ENCODE results near the gene TAB2.

TAB2 gene

GRCh38 chr6:149457316-149457884 lies 139.9 kb downstream of the TAB2 start:
- H3K36me3 ChIP-seq (ENCODE audit: control insufficient read depth in 2 of 2, insufficient read depth in 1 of 2, low read length in 2 of 2), result no peaks in the 10 kb centered on the region
- no peak for TF ChIP-seq ZNF621 (tag by site-specific recombination; IDR thresholded peaks at IDR 0.05)
- no peak for TF ChIP-seq ZNF292 (tag by site-specific recombination; IDR thresholded peaks at IDR 0.05; ENCODE audit: borderline replicate concordance, low read depth)
- no peak for TF ChIP-seq ZNF211 (tag by site-specific recombination; IDR thresholded peaks at IDR 0.05; ENCODE audit: low read depth)
- no peak for TF ChIP-seq TRIM28 (IDR thresholded peaks at IDR 0.05; ENCODE audit: borderline replicate concordance, low read length)
- TF ChIP-seq SP3 (tag by site-specific recombination; IDR thresholded peaks at IDR 0.05), result no peak
- no peak for TF ChIP-seq ZNF76 (tag by site-specific recombination; IDR thresholded peaks at IDR 0.05; ENCODE audit: borderline replicate concordance, low read depth)
- TF ChIP-seq ZBTB8A (tag by site-specific recombination; IDR thresholded peaks at IDR 0.05), result no peak
- no peak for TF ChIP-seq ZBTB26 (tag by site-specific recombination; optimal IDR thresholded peaks at IDR 0.05)
- no peak for TF ChIP-seq ZNF645 (tag by site-specific recombination; IDR thresholded peaks at IDR 0.05)
- no peak for TF ChIP-seq ZNF311 (tag by site-specific recombination; IDR thresholded peaks at IDR 0.05; ENCODE audit: borderline replicate concordance)
- TF ChIP-seq ZEB2 (tag by site-specific recombination; IDR thresholded peaks at IDR 0.05), result no peak
- no peak for TF ChIP-seq ZNF701 (tag by site-specific recombination; IDR thresholded peaks at IDR 0.05)
- no peak for TF ChIP-seq ZNF423 (tag by site-specific recombination; IDR thresholded peaks at IDR 0.05)
- TF ChIP-seq ZNF514 (tag by site-specific recombination; IDR thresholded peaks at IDR 0.05), result no peak
- TF ChIP-seq ZNF404 (tag by site-specific recombination; IDR thresholded peaks at IDR 0.05), result no peak

GRCh38 chr6:149458196-149458595 lies 140.7 kb downstream of the TAB2 start:
- H3K9me3 ChIP-seq (ENCODE audit: control insufficient read depth, insufficient read depth, low read depth, low read length), result no peaks in the 10 kb centered on the region
- no peaks in the 10 kb centered on the region for H3K4me1 ChIP-seq (ENCODE audit: control insufficient read depth, insufficient read depth, low read length)
- H3K4me3 ChIP-seq (ENCODE audit: low read depth, low read length), result no peak overlapping the region
- ChIA-PET CTCF (interaction anchor here (0.5 to 1.5 kb wide), 4 partner anchors 26 to 898 kb away, joined by 3 to 5 read pairs (median 3); no protein-coding TSS in a partner anchor), POLR2A (interaction anchor here (0.6 kb wide), 1 partner anchor 20 kb away, joined by 6 read pairs; no protein-coding TSS in a partner anchor)
- no peaks in the 10 kb centered on the region for H3K36me3 ChIP-seq (ENCODE audit: control insufficient read depth in 2 of 2, insufficient read depth in 1 of 2, low read length in 2 of 2)
- no peak for TF ChIP-seq ZSCAN5A (tag by site-specific recombination; IDR thresholded peaks at IDR 0.05)
- TF ChIP-seq RBAK (tag by site-specific recombination; IDR thresholded peaks at IDR 0.05), result no peak
- TF ChIP-seq ZNF248 (tag by site-specific recombination; IDR thresholded peaks at IDR 0.05), result no peak
- no peak for TF ChIP-seq ZNF707 (tag by site-specific recombination; IDR thresholded peaks at IDR 0.05)
- no peak for TF ChIP-seq ZNF157 (tag by site-specific recombination; IDR thresholded peaks at IDR 0.05)
- TF ChIP-seq SCRT1 (tag by site-specific recombination; IDR thresholded peaks at IDR 0.05; ENCODE audit: borderline replicate concordance), result no peak
- TF ChIP-seq MZF1 (tag by site-specific recombination; IDR thresholded peaks at IDR 0.05; ENCODE audit: borderline replicate concordance), result no peak
- TF ChIP-seq ELK4 (IDR thresholded peaks at IDR 0.05; ENCODE audit: borderline replicate concordance, low read depth, low read length), result no peak
- no peak for TF ChIP-seq ZNF37A (tag by site-specific recombination; IDR thresholded peaks at IDR 0.05)
- no peak for TF ChIP-seq ZNF76 (tag by site-specific recombination; IDR thresholded peaks at IDR 0.05; ENCODE audit: borderline replicate concordance, low read depth)
- no peak for TF ChIP-seq ZNF433 (tag by site-specific recombination; IDR thresholded peaks at IDR 0.05; ENCODE audit: low read depth)
- H3K27ac ChIP-seq (ENCODE audit: extremely low read depth, low read depth, low read length), result no peak overlapping the region

More at GRCh38 chr6:149457316-149457884, 139.9 kb downstream of the TAB2 start:
- ChIA-PET POLR2A (no interaction called here), CTCF (interaction anchor here (0.5 to 1.5 kb wide), 3 partner anchors 25 to 429 kb away, joined by 3 to 5 read pairs (median 3); no protein-coding TSS in a partner anchor)
- Histone ChIP-seq H3K4me3 (ENCODE audit: low read depth, low read length) (no peak overlapping the region), H3K4me1 (ENCODE audit: control insufficient read depth, insufficient read depth, low read length) (no peaks in the 10 kb centered on the region), H3K27ac (ENCODE audit: extremely low read depth, low read depth, low read length) (no peak overlapping the region), H3K9me3 (ENCODE audit: control insufficient read depth, insufficient read depth, low read depth, low read length) (no peaks in the 10 kb centered on the region)
